GM19351 (cell line): ENCODE results near the gene CABP7.

Experiments used
- ATAC-seq: cut with Tn5 transposase; IDR thresholded peaks from one replicate; pipeline ENCODE4 v1.9.1; 2021; ENCODE audit warnings: mild to moderate bottlenecking, moderate library complexity; ENCODE audit not compliant: unreplicated experiment

Gene CABP7

DNA sequence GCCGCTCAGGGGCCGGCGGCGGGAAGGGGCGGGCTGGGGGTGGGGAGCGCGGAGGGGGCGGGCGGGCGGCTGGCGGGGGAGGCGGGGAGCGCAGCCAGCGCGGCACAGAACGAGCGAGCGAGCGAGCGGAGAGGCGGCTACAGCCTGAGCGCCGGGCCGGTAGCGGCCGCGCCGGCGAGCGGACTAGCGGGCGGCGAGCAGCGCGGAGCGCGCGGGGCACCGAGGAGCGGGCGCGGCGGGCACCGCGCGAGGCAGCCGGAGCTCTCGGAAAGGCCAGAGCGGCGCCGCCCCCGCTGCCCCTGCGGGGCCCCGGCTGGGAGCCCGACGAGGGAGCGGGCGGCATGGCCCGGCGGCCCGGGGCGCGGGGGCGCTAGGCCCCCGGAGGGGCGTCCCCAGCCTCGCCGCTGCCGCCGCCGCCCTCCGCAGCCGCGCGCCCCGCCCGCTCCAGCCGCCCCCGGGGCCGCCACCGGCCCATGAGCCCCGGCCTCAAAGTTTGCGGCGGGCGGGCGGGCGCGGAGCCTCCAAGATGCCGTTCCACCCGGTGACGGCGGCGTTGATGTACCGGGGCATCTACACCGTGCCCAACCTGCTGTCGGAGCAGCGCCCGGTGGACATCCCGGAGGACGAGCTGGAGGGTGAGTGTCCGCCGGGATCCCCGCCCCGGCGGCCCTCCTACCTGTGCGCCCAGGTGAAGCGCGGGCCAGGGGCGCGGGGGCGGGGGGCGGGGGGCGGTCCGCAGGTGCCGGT lies at the start of gene CABP7:
Gene CABP7 (plus strand): TSS at position 105 of the 747 bp plus-strand sequence. CDS start 422 bp downstream, at position 527.
- no peak for ATAC-seq

DNA sequence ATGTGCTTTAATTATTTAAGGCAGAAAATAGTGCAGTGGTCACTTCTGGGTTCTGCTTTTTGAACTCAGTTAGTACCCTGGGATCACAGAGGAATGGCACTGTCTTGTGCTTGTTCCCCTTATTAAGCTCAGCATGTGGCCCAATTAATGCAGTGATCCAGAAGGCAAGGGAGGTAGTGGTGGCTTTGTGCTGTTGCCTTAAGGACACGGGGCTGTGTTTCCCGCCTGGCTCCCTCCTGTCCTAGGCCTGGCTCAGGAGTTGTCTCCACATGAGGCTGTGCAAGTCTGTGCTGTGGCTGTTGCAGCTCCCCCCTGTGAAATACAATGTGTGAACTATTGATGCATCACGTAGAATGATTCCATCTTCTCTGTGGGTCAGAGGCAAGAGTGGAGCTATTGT lies 49.2 kb upstream of the CABP7 start:
- no peak for ATAC-seq

- no peak for ATAC-seq
Observed at GRCh38 chr22:29673361-29674066, 46.3 kb upstream of the CABP7 start.

GRCh38 chr22:29674121-29674520 lies 45.7 kb upstream of the CABP7 start:
- no peak for ATAC-seq

DNA sequence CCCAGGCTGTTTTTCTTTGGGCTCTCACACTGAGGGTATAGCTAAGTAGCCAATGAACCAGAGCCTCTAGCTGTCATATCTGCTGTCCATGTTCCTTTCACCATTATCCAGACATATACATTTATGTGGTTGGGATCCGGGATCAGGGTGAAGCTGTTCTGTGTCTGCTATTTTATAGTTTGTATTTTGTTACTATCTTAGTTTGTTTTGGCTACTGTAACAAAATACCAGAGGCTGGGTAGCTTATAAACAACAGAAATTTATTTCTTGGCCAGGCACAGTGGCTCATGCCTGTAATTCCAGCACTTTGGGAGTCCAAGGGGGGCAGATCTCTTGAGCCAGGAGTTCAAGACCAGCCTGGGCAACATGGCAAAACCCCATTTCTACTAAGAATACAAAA lies 40.5 kb upstream of the CABP7 start:
- ATAC-seq: no peak

DNA sequence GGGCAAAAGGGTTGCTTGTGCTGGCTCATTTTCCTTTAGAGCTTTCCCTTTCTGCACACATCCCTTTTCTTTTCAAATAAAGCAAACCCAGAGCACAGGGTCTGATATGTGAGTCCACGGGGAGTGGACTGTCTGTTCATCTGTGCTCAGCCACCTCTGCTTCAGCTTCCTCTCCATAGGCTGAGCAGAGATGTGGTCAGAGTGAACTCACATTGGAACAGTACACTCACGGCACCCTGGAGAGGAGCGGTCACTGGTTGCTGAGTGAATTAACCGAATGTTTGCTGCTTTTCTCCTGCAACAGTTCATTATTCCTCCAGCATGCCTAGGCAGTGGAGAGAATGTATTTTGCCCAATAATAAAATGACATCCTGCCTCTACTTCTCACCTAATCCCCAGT lies 36.3 kb upstream of the CABP7 start:
- ATAC-seq: no peak

DNA sequence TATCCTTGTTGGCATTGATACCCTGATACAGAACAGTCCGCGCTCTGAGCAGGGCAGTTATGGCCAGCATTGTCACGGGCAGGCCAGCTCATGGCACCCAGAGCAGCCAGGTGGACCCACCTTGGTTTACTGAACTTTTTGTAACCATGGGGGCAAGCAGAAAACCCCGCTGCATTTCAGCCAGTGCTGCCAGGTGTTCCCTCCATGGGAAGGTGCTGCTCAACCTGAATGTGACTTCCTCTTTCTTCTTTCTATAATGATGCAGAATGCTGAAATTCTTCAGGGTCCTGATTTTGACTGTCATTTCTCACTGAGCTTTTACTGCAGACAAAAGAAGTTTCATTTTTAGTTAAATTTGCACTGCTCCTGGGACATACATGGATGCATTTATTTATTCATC lies 35.6 kb upstream of the CABP7 start:
- ATAC-seq: no peak

- ATAC-seq: no peak
Observed at GRCh38 chr22:29689206-29689879, 30.5 kb upstream of the CABP7 start.

DNA sequence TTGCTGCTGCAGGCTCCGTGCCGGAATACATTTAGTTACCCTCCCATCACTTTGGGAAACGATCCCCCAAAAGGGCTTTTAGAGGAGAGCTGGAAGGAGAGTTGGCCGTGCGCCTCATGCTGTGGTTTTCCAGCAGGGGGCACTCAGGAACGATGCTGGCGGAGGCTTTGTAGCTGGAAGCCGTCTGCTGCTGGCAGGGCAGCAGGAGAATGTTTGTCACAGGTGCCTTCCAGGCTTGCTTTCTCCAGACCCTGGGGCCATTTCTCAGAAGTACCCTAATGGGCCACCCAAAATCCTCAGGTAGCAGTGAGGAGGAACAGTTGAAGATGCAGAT lies 30.0 kb upstream of the CABP7 start:
- ATAC-seq: no peak

- no peak for ATAC-seq
Observed at GRCh38 chr22:29690476-29690875, 29.3 kb upstream of the CABP7 start.

GRCh38 chr22:29691636-29692326 lies 28.0 kb upstream of the CABP7 start:
- ATAC-seq: no peak

GRCh38 chr22:29692327-29692640 lies 27.5 kb upstream of the CABP7 start:
- ATAC-seq: no peak

GRCh38 chr22:29693161-29693560 lies 26.6 kb upstream of the CABP7 start:
- ATAC-seq: no peak

DNA sequence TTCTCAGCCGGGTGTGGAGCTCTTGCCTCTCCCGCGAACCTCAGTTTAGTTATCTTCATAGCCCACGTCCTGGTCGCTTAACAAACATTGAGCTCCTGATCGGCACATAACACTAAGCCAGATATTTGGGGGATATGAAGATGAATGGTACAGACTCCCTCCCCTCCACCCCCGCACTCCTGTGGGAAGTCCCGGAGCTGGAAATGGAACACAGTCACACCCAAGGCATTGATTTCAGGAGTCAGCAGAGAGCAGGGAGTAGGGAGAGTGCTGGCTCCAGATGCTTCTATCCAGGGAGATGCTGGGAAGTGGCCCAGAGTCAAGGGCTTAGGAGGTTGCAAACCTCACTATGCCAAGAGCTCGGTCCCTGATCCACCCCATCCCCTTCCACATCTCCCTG lies 26.1 kb upstream of the CABP7 start:
- ATAC-seq: no peak

- ATAC-seq: no peak
Observed at GRCh38 chr22:29695129-29695926, 24.5 kb upstream of the CABP7 start.

DNA sequence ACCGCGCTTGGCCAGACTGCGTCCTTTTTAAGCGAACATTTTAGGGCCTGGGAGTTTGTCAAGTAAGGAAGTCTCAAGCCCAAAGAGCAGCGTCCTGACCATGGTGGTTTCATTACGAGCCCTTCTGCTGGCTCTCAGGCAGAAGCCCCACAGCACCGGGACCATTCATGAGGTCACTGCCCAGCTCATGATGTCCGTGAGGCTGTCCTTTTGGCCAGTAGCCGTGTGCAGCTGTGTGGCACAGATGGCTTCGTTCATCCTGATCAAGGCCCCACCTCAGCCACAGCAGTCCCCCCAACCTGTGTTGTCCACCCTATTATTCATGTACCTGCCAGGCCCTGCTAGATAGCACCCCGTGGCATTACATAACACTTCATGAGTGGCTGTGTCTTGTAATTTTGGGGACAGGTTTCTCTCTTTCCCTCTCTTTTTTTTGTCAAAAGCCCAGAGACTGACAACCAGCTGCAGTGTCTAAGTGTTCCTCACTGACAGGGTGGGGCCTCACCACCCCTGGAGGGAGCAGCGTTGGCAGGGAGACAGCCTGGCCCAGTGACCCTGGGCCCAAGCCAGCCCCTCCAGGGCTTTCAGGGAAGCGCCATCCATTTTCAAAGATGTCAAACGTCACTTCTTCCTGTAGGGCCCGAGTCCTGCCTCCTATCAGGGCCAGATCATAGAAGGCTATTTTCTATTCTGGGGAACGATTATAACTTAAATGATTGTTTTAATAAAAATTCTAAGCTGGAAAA lies 21.8 kb upstream of the CABP7 start:
- ATAC-seq: no peak

- ATAC-seq: no peak
Observed at GRCh38 chr22:29700206-29700899, 19.4 kb upstream of the CABP7 start.

- ATAC-seq: no peak
Observed at GRCh38 chr22:29700900-29701154, 19.0 kb upstream of the CABP7 start.

DNA sequence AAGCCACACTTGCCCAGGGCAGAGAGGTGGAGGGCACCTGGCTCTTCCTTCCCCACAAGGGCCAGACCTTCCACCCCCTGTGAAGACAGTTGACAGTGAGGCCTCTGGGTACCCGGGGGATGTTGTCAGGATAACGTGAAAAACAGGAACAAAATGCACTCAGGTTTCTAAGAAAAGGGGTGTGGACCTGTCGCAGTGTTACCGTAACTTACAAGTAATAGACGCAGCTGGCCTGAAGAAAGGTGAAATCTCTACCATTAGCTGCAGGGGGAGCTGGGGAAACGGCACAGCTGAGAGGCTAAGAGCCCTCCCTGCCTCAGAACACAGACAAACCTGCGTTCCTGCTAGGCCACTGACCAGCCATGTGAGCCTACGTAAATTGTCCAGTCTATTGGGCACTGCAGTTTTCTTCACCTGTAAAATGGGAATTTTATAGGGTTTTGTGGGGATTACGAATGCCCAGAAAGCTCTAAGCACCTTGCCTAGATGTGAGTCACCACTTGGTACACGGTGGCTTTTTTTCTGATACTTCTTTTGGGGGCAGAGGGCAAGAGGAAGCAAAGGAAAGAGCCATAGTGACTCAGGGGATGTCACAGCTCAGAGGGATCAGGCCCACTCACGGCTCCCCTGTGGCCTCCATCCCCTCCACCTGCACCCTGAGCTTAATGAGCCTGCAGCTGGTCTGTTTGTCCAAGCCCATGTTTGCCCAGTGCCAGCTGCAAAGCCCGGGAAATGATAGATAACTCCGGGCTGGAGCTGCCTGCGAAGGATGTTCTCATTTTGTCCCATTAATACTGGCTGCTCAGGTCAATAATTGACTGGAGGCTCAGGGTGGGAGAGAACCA lies 18.4 kb upstream of the CABP7 start:
- ATAC-seq: no peak
